Spleen (tissue), 11 donors: ENCODE results near the gene ADAMTS1. TPM values are rescaled to one million over a fixed set of nuclear protein-coding genes. Genes with fewer than 3 reads are reported as not detected.

ENCODE experiments used
- DNase-seq: peaks from one replicate; pipeline ENCODE4 v3.0.0-alpha.2; 2020
- H3K27ac ChIP-seq, 8 donors: fragments of 200-600 bp; sonication (generic) in 7 of 8; 1 replicate in 4 of 8; 2 replicates in 4 of 8; pipeline versions ENCODE4 v1.5.0 to v1.8.0; 2016 to 2021; ENCODE audit warnings: inconsistent platforms in 4 of 8, mild to moderate bottlenecking in 4 of 8, moderate library complexity in 1 of 8
- H3K27me3 ChIP-seq, 7 donors: fragments of 200-600 bp; sonication (generic) in 6 of 7; replicated peaks in 1 of 7; 1 replicate in 4 of 7; 2 replicates in 3 of 7; pipeline versions ENCODE4 v1.5.0 to v1.8.0; 2016 to 2021; ENCODE audit warnings: inconsistent platforms in 3 of 7, mild to moderate bottlenecking in 1 of 7
- H3K36me3 ChIP-seq, 6 donors: fragments of 200-600 bp; sonication (generic) in 5 of 6; 1 replicate in 4 of 6; 2 replicates in 2 of 6; pipeline versions ENCODE4 v1.5.0 to v1.8.0; 2016 to 2021; ENCODE audit warnings: inconsistent platforms in 2 of 6
- H3K4me1 ChIP-seq, 6 donors: fragments of 200-600 bp; sonication (generic) in 5 of 6; 1 replicate in 3 of 6; 2 replicates in 3 of 6; pipeline versions ENCODE4 v1.5.0 to v1.8.0; 2016 to 2021; ENCODE audit warnings: inconsistent platforms in 3 of 6
- H3K4me3 ChIP-seq, 8 donors: fragments of 200-600 bp; sonication (generic) in 7 of 8; 1 replicate in 4 of 8; 2 replicates in 4 of 8; pipeline versions ENCODE4 v1.5.0 to v1.8.0; 2016 to 2021; ENCODE audit warnings: inconsistent platforms in 4 of 8, mild to moderate bottlenecking in 4 of 8, moderate library complexity in 2 of 8
- H3K9me3 ChIP-seq, 8 donors: fragments of 200-600 bp; sonication (generic) in 7 of 8; 1 replicate in 4 of 8; 2 replicates in 4 of 8; pipeline versions ENCODE4 v1.5.0 to v1.8.0; 2016 to 2021; ENCODE audit warnings: inconsistent platforms in 4 of 8
- CTCF ChIP-seq, 11 experiments: fragments of 200-600 bp in 7 of 11; fragments of 450-650 bp in 4 of 11; sonication (generic) in 4 of 11; IDR thresholded peaks in 8 of 11; conservative IDR thresholded peaks in 3 of 11; 1 replicate in 7 of 11; 2 replicates in 4 of 11; pipeline versions ENCODE4 v1.4.0 to v1.8.0; 2016 to 2021; ENCODE audit warnings: antibody characterized with exemption in 11 of 11, inconsistent platforms in 4 of 11, mild to moderate bottlenecking in 1 of 11
- POLR2A ChIP-seq, 3 donors: fragments of 450-650 bp; IDR thresholded peaks; one replicate each; pipeline ENCODE4 v1.5.1; 2017; ENCODE audit warnings: antibody characterized with exemption in 3 of 3, mild to moderate bottlenecking in 1 of 3
- POLR2AphosphoS5 ChIP-seq, 3 donors: sonication (generic); formaldehyde crosslinking; IDR thresholded peaks; one replicate each; pipeline ENCODE4 v1.5.1; 2017; ENCODE audit warnings: antibody characterized with exemption in 3 of 3
- WGBS, 5 donors: extraction: QIAGEN DNeasy Blood & Tissue Kit in 3 of 5; methylation state at CpG; one replicate each; pipeline versions ENCODE4 v1.1.5 to v1.1.7; 2013 to 2018; 5-methylcytosine and 5-hydroxymethylcytosine counted together
- intact Hi-C: fragments of 100-400 bp; cut with DNase I; formaldehyde crosslinking; loops from one replicate; pipeline ENCODE4 v1.15.0; 2023; ENCODE audit warnings: low total_unique reads
- polyA plus RNA-seq, 3 donors: library from polyadenylated mRNA; stranded (reverse); fragments of 200-250 nt; gene quantifications; one replicate each; pipeline ENCODE4 v1.2.1, GENCODE V29; 2013
- total RNA-seq, 7 donors: library from RNA; depleted of rRNA in 3 of 7; stranded (reverse); fragments of >200 nt in 3 of 7; fragmentation: NEBNext Ultra II Directional in 4 of 7; extraction: Animal tissue kit (Norgen Biotek cat#: 25700) in 4 of 7; gene quantifications; one replicate each; pipeline versions ENCODE4 v1.1.0 to v1.2.1, GENCODE V29; 2016 to 2021
- donor health status: healthy with polysubstance abuse.
- donor health status: DM: no; HTN: no; CAD: no; lungs with moderate emphysema.
- donor health status: DM: no; HTN: no; CAD: no.
- donor health status: Bipolar disorder and iron deficiency.
- donor health status: healthy.
- donor health status: DM: no; HTN: no; CAD: no.
- donor health status: DM: yes; HTN: yes; CAD: no.

The ADAMTS1 gene
- total and polyA plus RNA-seq, 10 donors = 2.3 to 71.6 (median 21.9) TPM

GRCh38 chr21:26833460-26833939 is 11.7 kb downstream of the ADAMTS1 start:
- 77 to 89% (median 85%) methylated on average over 6 of the region's 6 CpGs for whole genome bisulfite sequencing, 5 donors
- H3K27ac ChIP-seq = no peak overlapping the region
- H3K4me1 ChIP-seq = peaks cover 0 to 10% (median 0%) of the 10 kb centered on the region in 6 donors
- no peak for DNase-seq
- no peak for TF ChIP-seq POLR2A (IDR thresholded peaks at IDR 0.05)
- TF ChIP-seq POLR2AphosphoS5 (IDR thresholded peaks at IDR 0.05) = peak in 1 of 3 donors; percentile 4
- no peak for TF ChIP-seq CTCF (IDR thresholded peaks at IDR 0.05 in 8 of 11, conservative IDR thresholded peaks at IDR 0.05 in 3 of 11)
- H3K4me3 ChIP-seq = no peak overlapping the region
- H3K36me3 ChIP-seq = peaks cover 0 to 25% (median 8%) of the 10 kb centered on the region in 6 donors
- intact Hi-C loops = no loop called here
- H3K9me3 ChIP-seq = no peaks in the 10 kb centered on the region
- no peaks in the 10 kb centered on the region for H3K27me3 ChIP-seq

DNA sequence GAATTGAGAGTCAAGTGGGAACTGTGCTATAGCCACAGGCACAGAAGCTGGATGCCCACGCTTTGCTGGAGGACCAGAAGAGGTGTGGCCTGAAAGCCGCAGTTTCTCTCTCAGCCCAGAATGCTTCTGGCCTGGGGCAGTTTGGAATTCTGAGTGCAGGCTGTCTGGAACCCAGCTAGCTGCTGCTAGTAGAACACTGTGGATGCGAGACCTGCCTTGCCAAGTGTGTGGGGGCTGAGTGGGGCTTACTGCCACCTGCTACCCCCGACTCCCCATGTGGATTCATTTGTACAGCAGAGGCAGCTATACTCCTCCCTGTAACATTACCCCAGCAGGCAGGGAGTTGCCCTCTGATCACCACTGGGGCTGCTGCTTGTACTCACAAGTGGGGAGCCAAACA is 12.2 kb downstream of the ADAMTS1 start:
- Histone ChIP-seq H3K4me3 (no peak overlapping the region), H3K36me3 (peaks cover 0 to 20% (median 7%) of the 10 kb centered on the region in 6 donors), H3K27me3 (no peaks in the 10 kb centered on the region), H3K9me3 (no peaks in the 10 kb centered on the region), H3K27ac (no peak overlapping the region), H3K4me1 (peaks cover 0 to 10% (median 0%) of the 10 kb centered on the region in 6 donors)
- WGBS, 5 donors = 88 to 96% (median 92%) methylated on average over 3 to 4 of the region's 4 CpGs; no CpG with 5 or more reads in 1 of the 5 donors
- no peak for DNase-seq
- intact Hi-C loops = no loop called here
- TF ChIP-seq CTCF (IDR thresholded peaks at IDR 0.05 in 8 of 11, conservative IDR thresholded peaks at IDR 0.05 in 3 of 11) (no peak), POLR2AphosphoS5 (IDR thresholded peaks at IDR 0.05) (no peak), POLR2A (IDR thresholded peaks at IDR 0.05) (no peak)

DNA sequence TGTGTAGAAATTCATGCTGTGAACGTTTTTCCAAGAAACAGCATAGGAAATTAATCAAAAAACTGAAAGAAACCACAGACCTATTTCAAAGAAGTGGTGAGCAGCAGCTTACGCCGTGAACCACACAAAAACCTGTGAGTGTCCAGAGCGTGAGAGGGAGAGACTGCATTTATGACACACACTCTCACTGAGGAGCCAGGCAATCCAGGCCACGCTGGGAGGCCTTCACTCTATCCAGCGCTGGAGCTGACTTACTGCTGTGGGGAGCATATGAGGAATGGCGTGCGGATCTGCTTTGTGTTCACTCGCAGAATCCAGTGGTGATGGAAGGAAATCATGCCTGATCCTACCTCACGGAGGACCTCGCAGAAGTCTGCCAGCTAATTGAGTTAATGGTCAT is 12.7 kb downstream of the ADAMTS1 start:
- H3K27ac ChIP-seq = no peak overlapping the region
- H3K9me3 ChIP-seq = no peaks in the 10 kb centered on the region
- no peak for TF ChIP-seq POLR2AphosphoS5 (IDR thresholded peaks at IDR 0.05)
- no peak for TF ChIP-seq POLR2A (IDR thresholded peaks at IDR 0.05)
- no peak for TF ChIP-seq CTCF (IDR thresholded peaks at IDR 0.05 in 8 of 11, conservative IDR thresholded peaks at IDR 0.05 in 3 of 11)
- DNase-seq = no peak
- H3K27me3 ChIP-seq = no peaks in the 10 kb centered on the region
- 74 to 79% (median 75%) methylated on average over 11 of the region's 11 CpGs for WGBS, 5 donors
- peaks cover 0 to 16% (median 3%) of the 10 kb centered on the region in 6 donors for H3K36me3 ChIP-seq
- H3K4me1 ChIP-seq = peaks cover 0 to 5% (median 0%) of the 10 kb centered on the region in 6 donors
- intact Hi-C loops = no loop called here
- no peak overlapping the region for H3K4me3 ChIP-seq

- 93 to 99% (median 94%) methylated on average over 4 of the region's 4 CpGs for WGBS, 5 donors
- DNase-seq = no peak
- H3K4me1 ChIP-seq = no peaks in the 10 kb centered on the region
- TF ChIP-seq POLR2A (IDR thresholded peaks at IDR 0.05) (no peak), POLR2AphosphoS5 (IDR thresholded peaks at IDR 0.05) (no peak), CTCF (IDR thresholded peaks at IDR 0.05 in 8 of 11, conservative IDR thresholded peaks at IDR 0.05 in 3 of 11) (no peak)
- peaks cover 0 to 4% (median 0%) of the 10 kb centered on the region in 8 donors for H3K9me3 ChIP-seq
- H3K27ac ChIP-seq = no peak overlapping the region
- H3K36me3 ChIP-seq = no peaks in the 10 kb centered on the region
- no peak overlapping the region for H3K4me3 ChIP-seq
- intact Hi-C loops = no loop called here
- H3K27me3 ChIP-seq = no peaks in the 10 kb centered on the region
These were observed 18.4 kb downstream of the ADAMTS1 start for GRCh38 chr21:26826801-26827200.
